ENCODE measurements around the gene MYEOV.

DNA sequence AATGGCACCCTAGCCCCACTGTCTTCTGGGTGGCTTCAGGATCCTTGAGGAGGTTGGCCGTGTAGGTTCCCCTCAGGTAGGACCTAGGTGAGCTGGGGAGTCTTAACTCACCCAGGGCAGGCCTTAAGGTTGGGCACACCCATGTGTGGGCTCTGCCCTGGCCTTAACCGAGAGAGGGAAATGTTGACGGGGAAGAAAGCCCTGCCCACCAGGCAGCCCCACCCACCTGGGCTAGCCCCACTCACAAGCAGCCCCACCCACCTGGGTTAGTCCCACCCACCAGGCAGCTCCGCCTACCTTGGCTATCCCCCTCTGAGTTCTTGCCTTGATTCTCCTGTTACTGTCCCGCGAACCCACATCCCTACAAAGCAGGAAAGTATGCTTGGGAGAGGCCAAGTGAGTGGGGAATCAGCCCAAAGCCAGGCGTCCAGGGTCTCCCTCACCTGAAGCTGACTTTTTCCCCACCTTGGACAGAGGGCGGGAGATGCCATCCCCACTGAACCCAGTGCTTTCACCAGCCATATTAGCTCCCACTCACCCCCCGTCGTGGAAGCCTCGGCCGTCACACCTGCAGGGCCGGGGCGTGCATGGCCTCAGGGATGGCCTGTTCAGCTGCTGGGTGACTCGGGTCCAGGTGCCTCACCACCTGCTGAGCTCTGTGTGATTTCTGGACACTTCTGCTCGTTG, at the start of gene MYEOV:
- TF ChIP-seq, protein P1, sequence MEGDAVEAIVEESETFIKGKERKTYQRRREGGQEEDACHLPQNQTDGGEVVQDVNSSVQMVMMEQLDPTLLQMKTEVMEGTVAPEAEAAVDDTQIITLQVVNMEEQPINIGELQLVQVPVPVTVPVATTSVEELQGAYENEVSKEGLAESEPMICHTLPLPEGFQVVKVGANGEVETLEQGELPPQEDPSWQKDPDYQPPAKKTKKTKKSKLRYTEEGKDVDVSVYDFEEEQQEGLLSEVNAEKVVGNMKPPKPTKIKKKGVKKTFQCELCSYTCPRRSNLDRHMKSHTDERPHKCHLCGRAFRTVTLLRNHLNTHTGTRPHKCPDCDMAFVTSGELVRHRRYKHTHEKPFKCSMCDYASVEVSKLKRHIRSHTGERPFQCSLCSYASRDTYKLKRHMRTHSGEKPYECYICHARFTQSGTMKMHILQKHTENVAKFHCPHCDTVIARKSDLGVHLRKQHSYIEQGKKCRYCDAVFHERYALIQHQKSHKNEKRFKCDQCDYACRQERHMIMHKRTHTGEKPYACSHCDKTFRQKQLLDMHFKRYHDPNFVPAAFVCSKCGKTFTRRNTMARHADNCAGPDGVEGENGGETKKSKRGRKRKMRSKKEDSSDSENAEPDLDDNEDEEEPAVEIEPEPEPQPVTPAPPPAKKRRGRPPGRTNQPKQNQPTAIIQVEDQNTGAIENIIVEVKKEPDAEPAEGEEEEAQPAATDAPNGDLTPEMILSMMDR (optimal IDR thresholded peaks at IDR 0.05 in 1 of 3, IDR thresholded peaks at IDR 0.05 in 1 of 3, conservative IDR thresholded peaks at IDR 0.05 in 1 of 3; ENCODE audit: extremely low read depth in 1 of 3, insufficient read depth in 2 of 3, low read length in 3 of 3), result no peak
- TF ChIP-seq EZH2 (IDR thresholded peaks at IDR 0.05; ENCODE audit: low read length), result no peak

Data from keratinocyte (primary cell).